CD4-positive, alpha-beta T cell treated with Interleukin-1 beta for 1 hour (primary cell): ENCODE data around the gene IKZF4.
"Not testable (repeated sequence)": the region's sequence is repeated elsewhere in the genome, so short reads cannot be mapped to it uniquely, and the experiment has no call there.

Experiments used
- DNase-seq, 2 donors: peaks; one replicate each; pipeline ENCODE4 v3.0.0-alpha.2; 2020 to 2022

IKZF4 gene

GRCh38 chr12:56040963-56041551, 20.2 kb downstream of the IKZF4 start:
- DNase-seq, result no peak

GRCh38 chr12:56041552-56042429, 20.9 kb downstream of the IKZF4 start, which contains the start of gene RPS26:
TSS of gene RPS26 (plus strand) at chr12:56041918. CDS start at chr12:56042167, 249 bp downstream.
- peak; percentile 97 for DNase-seq

- not testable (repeated sequence) for DNase-seq
Measured at GRCh38 chr12:56042430-56042813, 21.6 kb downstream of the IKZF4 start.

GRCh38 chr12:56042843-56043242, 22.0 kb downstream of the IKZF4 start:
- no peak for DNase-seq

GRCh38 chr12:56046027-56046780, 25.4 kb downstream of the IKZF4 start:
- no peak for DNase-seq

- no peak for DNase-seq
Measured at GRCh38 chr12:56053407-56053893, 32.6 kb downstream of the IKZF4 start.

GRCh38 chr12:56059964-56060363, 39.1 kb downstream of the IKZF4 start:
- DNase-seq, result not testable (repeated sequence)

- DNase-seq, result no peak
Measured at GRCh38 chr12:56061982-56062381, 41.1 kb downstream of the IKZF4 start.

GRCh38 chr12:56062996-56063395, 42.2 kb downstream of the IKZF4 start:
- DNase-seq, result no peak

GRCh38 chr12:56071648-56072047, 50.8 kb downstream of the IKZF4 start:
- DNase-seq, result no peak

GRCh38 chr12:56074396-56074795, 53.6 kb downstream of the IKZF4 start:
- DNase-seq, result no peak

- DNase-seq, result not testable (repeated sequence)
Measured at GRCh38 chr12:56077966-56078365, 57.1 kb downstream of the IKZF4 start.

- DNase-seq, result no peak
Measured at GRCh38 chr12:56078427-56078826, 57.6 kb downstream of the IKZF4 start.

- DNase-seq, result peak; percentile 42 to 48
Measured at GRCh38 chr12:56078931-56079722, 58.3 kb downstream of the IKZF4 start.

- DNase-seq, result peak; percentile 54 to 59
Measured at GRCh38 chr12:56079723-56080555, 59.1 kb downstream of the IKZF4 start, which contains the start of gene ERBB3. TSS of gene ERBB3 (plus strand) at chr12:56080165. CDS start at chr12:56080301, 136 bp downstream.

GRCh38 chr12:56080556-56081138, 59.8 kb downstream of the IKZF4 start:
- DNase-seq, result no peak

GRCh38 chr12:56081393-56082347, 60.8 kb downstream of the IKZF4 start:
- no peak for DNase-seq

GRCh38 chr12:56082382-56082781, 61.5 kb downstream of the IKZF4 start:
- DNase-seq, result no peak

- DNase-seq, result no peak
Measured at GRCh38 chr12:56082967-56083366, 62.1 kb downstream of the IKZF4 start.
